ENCODE results near the gene PPP1R12C. TPM values are rescaled to one million over a fixed set of nuclear protein-coding genes. Genes with fewer than 3 reads are reported as not detected.

PPP1R12C gene
- total RNA-seq, 1 donor from 2014 or later, result 219 TPM

- H3K27me3 ChIP-seq, result no peaks in the 10 kb centered on the region
- peak overlapping the region; percentile 76 to 81 for H3K4me3 ChIP-seq
- no peak for DNase-seq (ENCODE audit: low spot score in 2 of 2)
- H3K9me3 ChIP-seq, result no peaks in the 10 kb centered on the region
- peaks cover 13 to 38% of the 10 kb centered on the region in 2 donors for H3K4me1 ChIP-seq
- H3K27ac ChIP-seq, result peak overlapping the region; percentile 79 to 87
- TF ChIP-seq CTCF (IDR thresholded peaks at IDR 0.05), result no peak
- H3K36me3 ChIP-seq, result peaks cover under 1 to 9% of the 10 kb centered on the region in 2 donors
- intact Hi-C loops (cut with DNase I), result loop anchor here (2.0 to 10.0 kb wide), 10 partner anchors 53 to 1251 kb away; partner anchors contain the start of genes BRSK1, CDC42EP5, FIZ1 and HSPBP1
Observed at GRCh38 chr19:55115446-55116065, 1.9 kb downstream of the PPP1R12C start.

- intact Hi-C loops (cut with DNase I), result loop anchor here (5.0 to 10.0 kb wide), 7 partner anchors 168 to 1250 kb away; partner anchors contain the start of genes BRSK1, CDC42EP5, HSPBP1 and MYADM
- no peak for TF ChIP-seq CTCF (IDR thresholded peaks at IDR 0.05)
- H3K9me3 ChIP-seq, result no peaks in the 10 kb centered on the region
- H3K27me3 ChIP-seq, result no peaks in the 10 kb centered on the region
- peaks cover 13 to 38% of the 10 kb centered on the region in 2 donors for H3K4me1 ChIP-seq
- peaks cover 3 to 14% of the 10 kb centered on the region in 2 donors for H3K36me3 ChIP-seq
- peak overlapping the region; percentile 79 to 87 for H3K27ac ChIP-seq
- no peak for DNase-seq (ENCODE audit: low spot score in 2 of 2)
- peak overlapping the region in 1 of 2 donors; percentile 81 for H3K4me3 ChIP-seq
Observed at GRCh38 chr19:55114566-55115145, 2.8 kb downstream of the PPP1R12C start.

GRCh38 chr19:55113570-55114039 lies 3.8 kb downstream of the PPP1R12C start:
- H3K27me3 ChIP-seq, result no peaks in the 10 kb centered on the region
- TF ChIP-seq CTCF (IDR thresholded peaks at IDR 0.05), result no peak
- DNase-seq (ENCODE audit: low spot score in 2 of 2), result peak; percentile 90 to 96
- no peaks in the 10 kb centered on the region for H3K9me3 ChIP-seq
- peaks cover 13 to 35% of the 10 kb centered on the region in 2 donors for H3K4me1 ChIP-seq
- H3K27ac ChIP-seq, result peak overlapping the region; percentile 79 to 87
- intact Hi-C loops (cut with DNase I), result loop anchor here (1.0 to 10.0 kb wide), 6 partner anchors 25 to 1249 kb away; partner anchors contain the start of genes CDC42EP5, KMT5C, MYADM and U2AF2
- peaks cover 8 to 21% of the 10 kb centered on the region in 2 donors for H3K36me3 ChIP-seq
- peak overlapping the region in 1 of 2 donors; percentile 39 for H3K4me3 ChIP-seq

- DNase-seq (ENCODE audit: low spot score in 2 of 2), result no peak
- intact Hi-C loops (cut with DNase I), result loop anchor here (1.0 to 10.0 kb wide), 6 partner anchors 24 to 1248 kb away; partner anchors contain the start of genes CDC42EP5, KMT5C, MYADM and U2AF2
- no peak for TF ChIP-seq CTCF (IDR thresholded peaks at IDR 0.05)
- Histone ChIP-seq H3K27ac (peak overlapping the region; percentile 79 to 87), H3K36me3 (peaks cover 8 to 21% of the 10 kb centered on the region in 2 donors), H3K27me3 (no peaks in the 10 kb centered on the region), H3K9me3 (no peaks in the 10 kb centered on the region), H3K4me1 (peaks cover 13 to 30% of the 10 kb centered on the region in 2 donors), H3K4me3 (peak overlapping the region in 1 of 2 donors; percentile 39)
Observed at GRCh38 chr19:55112777-55113569, 4.5 kb downstream of the PPP1R12C start.

- Histone ChIP-seq H3K4me1 (peaks cover 13 to 30% of the 10 kb centered on the region in 2 donors), H3K9me3 (no peaks in the 10 kb centered on the region), H3K27me3 (no peaks in the 10 kb centered on the region), H3K36me3 (peaks cover 8 to 21% of the 10 kb centered on the region in 2 donors), H3K27ac (peak overlapping the region; percentile 79 to 87), H3K4me3 (no peak overlapping the region)
- DNase-seq (ENCODE audit: low spot score in 2 of 2), result no peak
- no peak for TF ChIP-seq CTCF (IDR thresholded peaks at IDR 0.05)
- intact Hi-C loops (cut with DNase I), result loop anchor here (2.0 to 10.0 kb wide), 5 partner anchors 24 to 1248 kb away; partner anchors contain the start of genes CDC42EP5, MYADM, U2AF2 and ZNF444
Observed at GRCh38 chr19:55112246-55112776, 5.1 kb downstream of the PPP1R12C start.

All from ascending aorta (tissue), 2 donors.